HG03196 (cell line): ENCODE results near the gene FAM151A.

Experiments
- ATAC-seq: cut with Tn5 transposase; IDR thresholded peaks from one replicate; pipeline ENCODE4 v1.9.1; 2021; ENCODE audit not compliant: unreplicated experiment

Gene FAM151A

DNA sequence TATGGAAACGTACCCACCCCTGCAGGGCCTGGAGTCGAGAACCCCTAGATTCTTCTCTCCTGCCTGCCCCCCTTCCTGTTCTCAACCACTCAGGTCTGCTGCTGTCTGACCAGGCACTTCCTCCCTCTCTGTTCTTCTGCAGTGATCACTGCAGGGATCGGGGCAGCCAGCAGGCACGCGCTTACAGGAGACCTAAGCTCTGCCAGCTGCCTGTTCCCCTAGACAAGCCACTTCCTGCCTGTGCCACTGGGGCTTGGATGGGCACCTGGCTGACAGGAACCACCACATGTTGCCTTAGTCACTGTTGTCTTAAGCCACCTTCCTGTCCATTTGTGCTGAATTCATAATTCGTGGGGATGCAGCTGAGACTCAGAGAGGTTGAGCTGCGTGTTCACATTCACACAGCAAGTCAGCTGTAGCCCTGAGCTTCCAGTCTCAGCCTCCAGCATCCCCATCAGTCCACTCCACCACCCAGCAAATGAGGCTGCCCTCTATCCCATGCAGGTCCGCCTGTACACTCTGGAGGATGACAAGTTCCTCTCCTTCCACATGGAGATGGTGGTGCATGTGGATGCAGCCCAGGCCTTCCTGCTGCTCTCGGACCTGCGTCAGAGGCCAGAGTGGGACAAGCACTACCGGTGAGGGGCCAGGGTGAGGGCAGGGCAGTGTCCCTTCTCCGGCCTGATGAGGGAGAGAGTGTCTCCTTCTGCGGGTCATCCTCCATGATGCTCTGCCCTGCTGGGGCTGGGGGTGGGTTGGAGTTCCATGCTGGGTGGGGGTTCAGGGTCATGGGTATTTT lies 18.6 kb downstream of the FAM151A start:
- no peak for ATAC-seq

DNA sequence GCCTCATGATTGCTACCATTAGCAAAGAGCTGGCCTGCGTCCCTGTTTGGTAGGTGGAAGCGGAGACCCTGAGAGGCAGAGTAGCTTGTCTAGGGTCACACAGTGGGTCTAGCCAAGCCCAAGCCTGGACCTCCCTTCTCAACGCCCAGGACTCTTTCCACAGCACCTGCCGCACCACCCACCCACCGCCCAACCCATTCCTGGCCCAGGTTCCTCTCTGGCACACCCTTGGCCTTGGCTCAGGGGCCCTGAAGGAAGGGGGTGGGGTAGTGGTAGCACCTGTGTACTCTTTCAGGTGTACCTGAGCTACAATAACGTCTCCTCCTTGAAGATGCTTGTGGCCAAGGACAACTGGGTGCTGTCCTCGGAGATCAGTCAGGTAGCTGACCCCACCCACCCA lies 19.3 kb downstream of the FAM151A start:
- ATAC-seq = no peak

DNA sequence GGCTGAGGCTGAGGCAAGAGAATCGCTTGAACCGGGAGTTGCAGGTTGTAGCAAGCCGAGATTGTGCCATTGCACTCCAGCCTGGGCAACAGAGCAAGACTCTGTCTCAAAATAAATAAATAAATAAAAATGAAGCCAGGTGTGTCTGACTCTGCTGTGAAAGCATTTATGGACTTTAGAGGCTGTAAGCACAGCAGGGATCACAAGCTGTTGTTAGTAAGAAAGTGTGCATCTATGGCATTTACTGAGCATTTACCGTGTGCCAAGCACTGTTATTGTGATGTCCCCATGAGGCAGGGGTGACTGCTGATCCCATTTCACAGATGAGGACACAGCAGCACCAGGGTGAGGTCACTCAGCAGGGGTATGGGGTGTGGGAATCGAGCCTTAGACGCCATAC lies 20.1 kb downstream of the FAM151A start:
- ATAC-seq = no peak

DNA sequence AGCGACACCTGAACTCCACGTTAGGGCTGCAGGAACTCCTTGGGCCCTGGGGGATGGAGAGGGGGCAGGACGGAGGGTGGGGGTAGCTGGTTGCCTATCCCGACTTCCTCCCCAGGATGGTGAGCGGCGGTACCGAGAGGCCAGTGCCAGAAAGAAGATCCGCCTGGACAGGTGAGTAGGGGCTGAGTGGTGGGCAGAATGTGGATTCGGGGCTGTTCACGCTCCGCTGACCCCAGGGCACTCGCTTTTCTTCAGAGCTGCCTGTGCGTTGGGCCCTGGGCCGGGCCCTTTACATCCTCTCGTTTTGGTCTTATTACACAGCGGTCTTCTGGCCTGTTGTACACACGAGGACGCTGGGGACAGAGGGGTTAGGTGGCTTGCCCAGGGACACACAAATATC lies 20.8 kb downstream of the FAM151A start:
- ATAC-seq = no peak

DNA sequence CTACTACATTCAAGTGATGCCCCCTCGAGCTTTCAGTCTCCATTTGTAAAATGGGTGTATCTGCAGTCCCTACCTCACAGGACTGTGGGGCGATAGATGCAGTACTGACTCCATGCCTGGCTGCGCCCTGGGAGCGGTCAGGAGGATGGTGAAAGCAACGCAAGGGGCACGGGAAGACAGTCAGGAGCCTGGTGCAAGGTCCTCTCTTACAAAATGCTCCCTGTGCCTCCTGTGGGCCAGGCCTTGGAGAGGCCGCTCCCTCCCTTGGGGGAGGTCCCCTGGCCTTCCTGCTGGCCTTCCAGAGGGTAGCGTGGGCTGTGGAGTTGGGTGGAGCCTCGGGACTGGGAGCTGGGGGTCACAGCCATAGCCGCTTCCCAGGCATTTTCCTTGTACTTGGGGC lies 21.6 kb downstream of the FAM151A start:
- ATAC-seq = no peak

DNA sequence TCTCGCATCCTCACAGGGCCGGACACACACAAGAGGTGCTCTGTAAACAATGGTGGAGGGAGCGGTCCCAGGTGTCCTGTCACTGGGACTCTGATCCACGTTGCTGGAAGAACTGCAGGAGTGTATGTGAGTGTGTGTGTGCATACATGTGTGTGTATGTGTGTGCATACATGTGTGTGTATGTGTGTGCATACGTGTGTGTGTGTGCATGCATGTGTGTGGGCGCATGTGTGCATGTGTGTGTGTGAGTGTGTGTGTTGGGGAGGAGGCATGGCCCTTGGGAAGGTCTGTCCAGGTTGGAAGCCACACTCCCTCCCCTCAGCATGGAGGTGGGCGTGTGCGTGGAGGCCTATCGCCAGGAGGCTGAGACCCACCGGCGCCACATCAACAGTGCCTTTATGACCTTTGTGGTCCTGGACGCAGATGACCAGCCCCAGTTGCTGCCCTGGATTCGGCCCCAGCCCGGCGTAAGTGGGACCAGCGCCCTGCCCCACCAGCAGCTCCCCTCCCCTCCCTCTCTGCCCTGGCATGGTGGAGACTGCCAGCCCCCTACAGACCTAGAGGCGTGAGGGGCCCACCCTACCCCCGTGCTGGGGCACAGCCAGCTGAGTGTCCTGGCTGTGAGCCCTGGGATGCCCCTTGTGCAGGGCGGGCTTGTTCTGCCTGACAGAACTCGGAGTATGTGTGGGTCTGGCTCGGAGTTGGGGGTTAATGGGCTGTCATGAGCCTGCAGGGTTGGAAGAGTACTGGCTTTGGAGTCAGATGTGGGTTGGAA lies 22.2 kb downstream of the FAM151A start:
- no peak for ATAC-seq

DNA sequence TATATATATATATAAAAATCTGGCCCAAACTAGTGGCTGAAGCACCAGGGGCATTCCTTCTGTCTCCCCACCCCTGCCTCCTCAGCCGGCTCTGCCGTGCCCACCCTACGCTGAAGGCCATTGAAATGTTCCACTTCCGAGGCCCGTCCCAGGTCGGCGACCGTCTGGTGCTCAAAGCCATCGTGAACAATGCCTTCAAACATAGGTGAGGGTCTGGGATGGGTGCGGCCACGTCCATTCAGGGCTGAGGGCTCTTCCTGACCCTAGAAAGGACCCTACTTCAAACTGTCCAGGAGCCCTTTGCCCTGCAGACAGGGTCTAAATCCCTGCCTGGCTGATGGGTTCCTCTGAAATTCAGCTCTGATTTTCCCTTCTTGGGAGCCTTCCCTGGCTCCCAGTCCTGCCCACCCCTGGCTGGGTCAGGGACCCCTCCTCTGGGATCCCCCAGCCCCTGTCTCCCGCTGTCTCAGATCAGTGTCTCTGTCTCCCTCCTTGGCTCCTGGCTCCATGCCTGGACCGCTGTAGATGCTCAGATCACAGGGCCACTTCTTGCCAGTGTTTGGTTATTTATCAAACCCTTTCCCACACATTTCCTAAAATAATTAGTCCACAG lies 24.0 kb downstream of the FAM151A start:
- ATAC-seq = no peak

DNA sequence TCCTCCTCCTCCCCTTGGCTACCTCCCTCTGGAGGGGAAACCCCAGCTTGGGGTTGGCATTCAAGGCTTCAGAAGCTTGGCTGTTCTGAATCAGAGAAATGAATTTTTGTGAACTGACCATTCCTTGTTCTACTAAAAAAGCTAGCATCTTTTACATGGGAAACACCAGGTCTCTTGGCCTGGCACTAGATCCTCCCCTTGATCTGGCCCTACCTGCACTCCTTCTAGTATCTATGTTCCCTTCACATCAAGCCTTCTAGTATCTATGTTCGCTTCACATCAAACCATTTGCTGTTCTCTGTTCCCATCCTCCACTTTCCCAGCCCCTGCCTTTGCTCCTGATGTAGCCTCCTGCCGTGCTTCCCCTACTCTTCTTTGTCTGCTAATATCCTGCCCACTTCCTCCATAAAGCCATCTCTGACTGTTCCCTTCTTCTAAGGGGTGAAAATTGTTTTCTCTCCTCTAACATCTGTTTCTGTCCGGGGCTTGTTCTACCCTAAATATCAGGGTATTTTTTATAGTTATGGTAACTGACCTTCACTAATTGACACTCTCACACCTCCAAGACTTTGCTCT lies 25.8 kb downstream of the FAM151A start:
- no peak for ATAC-seq

DNA sequence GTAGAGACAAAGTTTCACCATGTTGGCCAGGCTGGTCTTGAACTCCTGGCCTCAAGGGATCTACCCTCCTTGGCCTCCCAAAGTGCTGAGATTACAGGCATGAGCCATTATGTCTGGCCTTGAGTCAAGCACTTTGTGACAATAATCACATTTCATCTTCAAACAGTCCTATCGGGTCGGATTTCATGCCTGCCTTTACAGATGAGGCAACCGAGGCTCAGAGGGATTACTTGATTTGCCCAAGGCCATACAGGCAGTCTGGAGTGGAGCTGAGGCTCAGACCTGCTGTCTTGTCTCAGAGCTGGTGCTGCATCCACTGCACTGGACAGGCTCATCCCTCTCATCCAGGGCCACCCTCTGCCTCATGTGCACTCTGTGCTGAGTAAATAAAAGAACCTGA lies 26.6 kb downstream of the FAM151A start:
- ATAC-seq = no peak

DNA sequence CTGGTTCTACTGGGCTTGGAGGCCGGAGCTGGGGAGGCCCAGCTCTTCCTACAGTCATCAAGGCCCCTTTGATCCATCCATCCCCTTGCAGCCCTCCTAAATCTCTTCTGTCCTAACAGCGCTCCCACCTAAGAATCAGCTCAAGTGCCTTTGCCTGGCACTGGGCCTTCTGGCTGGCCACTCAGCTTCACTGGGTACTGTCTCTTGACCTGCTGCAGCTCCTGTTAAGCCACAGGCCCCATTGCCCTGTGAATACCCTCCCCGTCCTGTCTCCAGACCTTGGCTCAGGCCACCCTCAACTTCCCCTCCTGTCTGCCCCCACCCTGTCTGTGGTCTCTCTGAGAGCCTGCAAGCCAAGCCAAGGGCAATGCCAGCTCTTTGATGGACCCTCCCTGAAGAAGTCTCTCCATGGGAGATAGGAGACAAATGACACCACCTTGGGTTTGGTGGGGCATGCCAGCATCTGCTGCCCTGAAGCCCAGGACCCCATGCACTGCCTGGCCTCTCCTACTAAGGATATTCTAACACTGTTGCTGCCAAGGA lies 27.3 kb downstream of the FAM151A start:
- no peak for ATAC-seq

DNA sequence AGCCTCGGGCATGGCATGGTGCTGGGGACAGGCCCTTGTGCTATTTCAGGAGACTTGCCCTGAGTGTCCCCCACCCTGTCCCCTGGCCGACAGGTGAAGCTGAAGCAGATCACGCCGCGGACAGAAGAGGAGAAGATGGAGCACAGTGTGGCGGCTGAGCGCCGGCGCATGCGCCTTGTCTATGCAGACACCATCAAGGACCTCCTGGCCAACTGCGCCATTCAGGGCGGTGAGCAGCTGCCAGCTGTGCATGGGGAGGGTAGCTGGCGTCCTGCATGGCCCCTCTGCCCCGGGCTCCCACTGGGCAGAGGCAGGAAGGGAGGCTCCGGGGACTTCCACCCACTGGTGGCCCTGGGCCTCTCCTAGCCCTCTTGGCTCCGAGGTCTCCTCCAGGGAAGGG lies 28.9 kb downstream of the FAM151A start:
- ATAC-seq = no peak

DNA sequence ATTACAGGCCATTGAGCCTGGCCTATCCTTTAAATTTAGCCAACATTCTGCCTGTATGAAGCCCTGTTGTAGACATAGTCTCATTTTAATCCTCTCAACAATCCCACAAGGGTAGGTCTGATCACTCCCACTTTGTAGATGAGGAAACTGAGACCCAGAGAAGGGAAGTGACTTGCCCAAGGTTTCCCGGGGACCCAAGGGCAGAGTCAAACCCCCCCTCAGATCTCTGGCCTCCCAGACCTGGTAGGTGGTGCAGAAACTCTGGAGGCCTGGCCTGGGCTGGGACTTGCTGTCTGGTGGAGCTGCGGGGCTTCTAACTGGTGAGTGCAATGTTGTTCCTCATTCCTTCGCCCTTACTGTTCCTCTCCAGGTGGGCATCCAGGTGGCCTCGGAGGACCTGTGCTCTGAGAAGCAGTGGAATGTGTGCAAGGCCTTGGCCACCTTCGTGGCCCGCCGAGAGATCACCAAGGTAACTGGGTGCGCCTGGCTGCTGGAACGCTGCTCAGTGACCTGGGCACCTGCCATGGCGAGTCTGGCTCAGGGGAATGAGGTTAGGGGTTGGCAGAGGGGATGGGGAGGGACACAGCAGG lies 29.7 kb downstream of the FAM151A start:
- ATAC-seq = no peak

DNA sequence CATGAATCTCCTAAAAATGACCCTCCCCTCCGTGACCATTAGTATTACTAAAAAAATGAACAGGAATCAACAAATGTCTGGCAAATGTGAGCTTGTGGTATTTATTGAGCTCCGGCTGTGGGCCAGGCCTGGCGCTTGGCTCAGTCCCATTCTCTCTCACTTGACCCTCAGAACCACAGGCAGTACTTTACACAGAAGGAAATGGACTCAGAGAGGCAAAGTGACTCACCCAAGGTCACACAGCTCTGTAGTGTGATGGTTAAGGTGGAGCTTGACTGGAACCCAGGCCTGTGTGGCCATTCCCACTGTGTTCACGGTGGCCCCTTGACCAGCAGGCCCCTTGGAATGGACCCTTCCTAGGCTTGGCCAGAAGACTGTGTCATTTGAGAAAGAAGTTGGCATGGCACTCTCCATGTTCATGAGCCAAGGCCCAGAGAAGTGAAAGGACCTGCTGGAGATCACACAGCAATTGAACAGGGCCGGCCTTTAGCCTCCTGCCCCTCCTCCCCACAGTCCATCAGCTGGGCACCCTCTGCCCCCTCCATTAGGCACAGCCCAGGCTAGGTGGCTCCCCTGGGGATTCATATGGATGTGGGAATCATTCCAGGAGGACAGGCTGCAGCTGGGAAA lies 32.1 kb downstream of the FAM151A start:
- no peak for ATAC-seq

DNA sequence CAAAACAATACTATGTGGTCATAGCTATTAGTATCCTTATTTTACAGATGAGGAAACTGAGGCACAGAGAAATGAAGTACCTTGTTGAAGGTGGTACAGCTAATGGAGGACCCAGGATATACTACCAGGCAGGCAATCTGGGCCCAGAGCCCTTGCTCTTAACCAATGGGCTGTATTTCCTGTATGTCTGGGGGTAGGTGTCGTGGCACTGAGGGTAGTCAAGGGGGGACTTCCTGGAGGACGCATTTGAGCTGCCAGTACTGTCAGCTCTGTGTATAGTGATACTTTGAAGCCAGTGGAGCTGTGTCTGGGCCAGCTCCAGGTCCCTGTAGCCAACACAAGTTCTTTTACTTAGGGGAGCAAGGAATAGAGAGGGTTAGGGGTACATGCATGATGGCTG lies 34.9 kb downstream of the FAM151A start:
- no peak for ATAC-seq

DNA sequence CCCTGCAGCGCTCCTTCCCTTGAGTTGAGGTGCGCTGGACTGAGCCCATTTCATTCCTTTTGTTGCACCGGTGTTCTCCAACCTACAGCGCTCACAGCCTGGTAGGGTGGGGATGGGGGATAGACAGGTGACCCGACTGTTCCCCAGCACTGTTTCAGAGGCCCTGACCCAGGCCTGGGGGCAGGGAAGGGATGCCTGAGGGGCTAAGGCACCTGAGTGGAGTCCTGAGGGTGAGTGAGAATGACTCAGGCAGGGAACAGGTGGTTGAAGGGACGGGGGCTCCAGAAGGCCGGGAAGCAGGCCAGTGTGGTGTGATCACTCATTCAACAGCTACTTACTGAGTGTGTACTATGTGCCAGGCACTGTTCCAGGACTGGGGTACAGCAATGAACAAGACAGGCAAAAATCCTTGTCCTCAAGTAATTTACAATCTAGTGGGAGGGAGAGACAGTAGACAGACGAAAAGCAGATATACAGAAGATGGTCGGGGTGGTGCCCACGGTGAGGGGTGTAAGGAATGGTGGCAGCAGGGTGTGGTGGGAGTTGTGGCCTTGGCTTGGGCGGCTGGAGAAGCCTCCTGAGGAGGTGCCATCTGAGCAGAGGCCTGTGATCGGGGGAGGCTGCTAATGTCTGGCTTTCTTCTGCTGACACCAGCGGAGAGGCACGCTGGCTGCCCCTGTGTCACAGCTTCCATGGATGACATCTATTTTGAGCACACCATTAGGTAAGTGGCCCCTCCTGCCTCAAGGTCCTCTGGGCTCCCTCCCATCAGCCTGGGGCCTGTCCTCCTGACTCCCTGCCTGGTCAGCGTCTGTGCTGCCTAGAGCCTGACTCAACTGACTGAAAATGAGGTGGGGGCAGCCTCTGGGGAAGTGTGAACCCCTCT lies 37.9 kb downstream of the FAM151A start:
- ATAC-seq = no peak

DNA sequence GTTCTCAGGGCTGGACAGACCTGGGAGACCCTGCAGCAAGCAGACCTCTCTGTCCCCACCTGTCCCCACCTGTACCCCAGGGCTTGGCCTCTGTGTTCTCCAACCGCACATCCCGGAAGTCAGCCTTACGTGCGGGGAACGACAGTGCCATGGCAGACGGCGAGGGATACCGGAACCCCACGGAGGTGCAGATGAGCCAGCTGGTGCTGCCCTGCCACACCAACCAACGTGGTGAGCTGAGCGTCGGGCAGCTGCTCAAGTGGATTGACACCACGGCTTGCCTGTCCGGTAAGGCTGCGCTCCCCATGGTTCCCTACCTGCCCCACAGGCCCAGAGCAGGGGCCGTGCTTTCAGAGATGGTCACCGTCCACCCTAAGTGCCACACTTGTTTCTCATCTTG lies 38.8 kb downstream of the FAM151A start:
- ATAC-seq = no peak

DNA sequence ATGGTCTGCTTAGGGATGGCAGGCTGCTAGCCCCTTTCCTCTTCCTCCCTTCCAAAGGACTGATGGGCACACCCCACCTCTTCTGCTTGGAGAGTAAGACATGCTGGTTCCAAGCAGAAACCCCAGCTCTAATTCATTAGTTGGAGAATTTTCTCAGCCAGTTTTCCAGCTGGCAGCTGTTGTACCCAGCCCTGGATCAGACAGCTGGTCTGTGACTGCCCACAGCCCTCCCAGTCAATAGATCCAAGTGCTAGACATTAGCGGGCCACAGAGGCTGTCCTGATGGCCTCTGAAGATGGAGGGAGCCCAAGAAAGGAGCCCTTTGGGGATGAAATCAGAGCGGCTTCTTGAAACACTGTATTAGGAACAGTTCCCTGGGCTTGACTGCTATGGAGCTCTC lies 39.5 kb downstream of the FAM151A start:
- ATAC-seq = no peak

DNA sequence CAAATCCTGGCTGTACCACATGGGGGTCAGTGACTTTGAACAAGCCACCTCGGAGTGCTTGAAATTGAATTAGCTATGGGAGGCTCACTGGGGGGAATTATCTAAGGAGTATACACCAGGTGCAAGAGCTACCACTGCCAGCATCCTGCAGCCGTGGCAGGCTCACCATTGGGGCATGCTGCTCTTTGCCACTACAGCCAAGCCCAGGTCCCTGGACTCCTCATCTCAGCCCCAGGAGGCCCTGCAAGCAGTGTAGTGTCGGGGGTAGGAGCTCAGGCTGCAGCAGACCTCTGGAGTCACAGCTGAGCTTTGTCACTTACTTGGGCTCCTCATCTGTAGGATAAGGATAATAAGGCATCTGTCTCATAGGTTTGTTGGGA lies 40.0 kb downstream of the FAM151A start:
- no peak for ATAC-seq

DNA sequence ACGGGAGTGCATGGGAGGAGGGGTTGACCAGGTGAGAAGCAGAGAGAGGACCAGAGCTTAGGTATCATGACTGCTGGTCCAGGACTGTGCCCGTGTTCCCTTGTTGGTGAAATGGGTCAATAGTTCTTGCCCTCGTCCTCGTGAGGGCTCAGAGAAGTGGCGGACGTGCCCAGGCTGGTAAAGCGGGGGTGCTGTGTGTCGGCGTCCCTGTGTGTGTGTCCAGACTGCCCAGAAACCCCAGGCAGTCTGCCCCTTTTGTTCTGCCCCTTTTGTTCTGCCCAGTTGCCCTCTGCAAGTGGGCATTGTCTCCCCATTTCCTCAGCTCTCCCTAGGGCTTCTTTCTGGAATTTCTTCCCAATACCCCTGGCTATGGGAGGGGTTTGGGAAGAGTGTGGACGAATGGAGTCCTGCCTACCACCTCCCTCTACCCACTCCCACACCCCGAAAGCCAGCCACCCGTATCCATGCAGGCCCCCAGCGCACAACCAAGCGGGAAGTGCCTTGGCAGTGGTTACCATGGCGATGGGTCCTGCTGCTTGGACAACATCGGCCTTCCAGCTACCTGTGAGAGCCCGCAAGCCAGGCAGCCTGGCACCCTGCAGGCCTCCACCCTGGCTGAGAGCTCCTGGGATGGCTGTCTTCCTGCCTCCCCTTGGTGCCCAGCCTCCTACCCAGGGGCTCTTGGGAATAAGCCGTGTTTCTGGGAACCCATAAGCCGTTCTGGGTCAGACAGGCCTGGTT lies 40.6 kb downstream of the FAM151A start:
- ATAC-seq = no peak
